Liver (tissue), 9 donors: ENCODE results near the gene HDLBP. TPM values are rescaled to one million over a fixed set of nuclear protein-coding genes. Genes with fewer than 3 reads are reported as not detected.
A peak's percentile ranks its signal among the peaks of the same experiment; 100 is the strongest.

ENCODE experiments used
- DNase-seq: peaks from one replicate; pipeline ENCODE4 v3.0.0-alpha.2; 2017; ENCODE audit warnings: low spot score
- H3K27ac ChIP-seq, 2 donors: one replicate each; pipeline ENCODE4 v1.7.0; 2013; ENCODE audit warnings: inconsistent platforms in 2 of 2, low read length in 2 of 2, control low read depth in 1 of 2, low read depth in 1 of 2, mild to moderate bottlenecking in 1 of 2
- H3K27me3 ChIP-seq, 4 donors: one replicate each; pipeline versions ENCODE4 v1.6.1 to v1.7.0; 2013; ENCODE audit warnings: low read length in 3 of 4, inconsistent platforms in 1 of 4, mild to moderate bottlenecking in 1 of 4, moderate library complexity in 1 of 4; ENCODE audit not compliant: control insufficient read depth in 4 of 4, insufficient read depth in 4 of 4
- H3K36me3 ChIP-seq, 4 donors: one replicate each; pipeline versions ENCODE4 v1.6.1 to v1.7.0; 2013; ENCODE audit warnings: low read length in 3 of 4, mild to moderate bottlenecking in 3 of 4, low read depth in 1 of 4, moderate library complexity in 1 of 4; ENCODE audit not compliant: control insufficient read depth in 4 of 4, insufficient read depth in 3 of 4
- H3K4me1 ChIP-seq, 4 donors: one replicate each; pipeline versions ENCODE4 v1.6.1 to v1.7.0; 2013; ENCODE audit warnings: low read length in 3 of 4, mild to moderate bottlenecking in 3 of 4, moderate library complexity in 1 of 4; ENCODE audit not compliant: control insufficient read depth in 4 of 4, insufficient read depth in 4 of 4
- H3K4me3 ChIP-seq, 3 donors: one replicate each; pipeline versions ENCODE4 v1.6.1 to v1.7.0; 2013; ENCODE audit warnings: low read length in 3 of 3, control low read depth in 1 of 3, low read depth in 1 of 3, mild to moderate bottlenecking in 1 of 3
- H3K9ac ChIP-seq, 2 donors: one replicate each; pipeline ENCODE4 v1.7.0; 2013; ENCODE audit warnings: low read length in 2 of 2, mild to moderate bottlenecking in 2 of 2, moderate library complexity in 2 of 2, control low read depth in 1 of 2, low read depth in 1 of 2
- H3K9me3 ChIP-seq, 4 donors: one replicate each; pipeline versions ENCODE4 v1.6.1 to v1.7.0; 2013; ENCODE audit warnings: low read length in 3 of 4; ENCODE audit not compliant: control insufficient read depth in 4 of 4
- EGR1 ChIP-seq, 2 donors: IDR thresholded peaks; 2 replicates each; pipeline ENCODE4 v1.6.1; 2016 to 2018; ENCODE audit warnings: antibody characterized with exemption in 2 of 2, low read depth in 2 of 2
- FOXA1 ChIP-seq: IDR thresholded peaks from 2 replicates; pipeline ENCODE4 v1.6.1; 2016; ENCODE audit warnings: antibody characterized with exemption
- GABPA ChIP-seq, 2 donors: IDR thresholded peaks in 1 of 2; conservative IDR thresholded peaks in 1 of 2; 2 replicates each; pipeline ENCODE4 v1.6.1; 2016; ENCODE audit warnings: antibody characterized with exemption in 2 of 2, mild to moderate bottlenecking in 1 of 2, moderate library complexity in 1 of 2
- HNF4A ChIP-seq, 2 donors: conservative IDR thresholded peaks; 2 replicates each; pipeline ENCODE4 v1.6.1; 2016; ENCODE audit warnings: antibody characterized with exemption in 2 of 2, mild to moderate bottlenecking in 2 of 2
- HNF4G ChIP-seq: IDR thresholded peaks from 2 replicates; pipeline ENCODE4 v1.6.1; 2016; ENCODE audit warnings: antibody characterized with exemption
- JUND ChIP-seq, 2 donors: IDR thresholded peaks; 2 replicates each; pipeline ENCODE4 v1.6.1; 2016; ENCODE audit warnings: antibody characterized with exemption in 2 of 2
- NR2F2 ChIP-seq: IDR thresholded peaks from 2 replicates; pipeline ENCODE4 v1.6.1; 2016; ENCODE audit warnings: antibody characterized with exemption
- RXRA ChIP-seq, 2 donors: IDR thresholded peaks; 2 replicates each; pipeline ENCODE4 v1.6.1; 2017 to 2018; ENCODE audit warnings: antibody characterized with exemption in 2 of 2, mild to moderate bottlenecking in 1 of 2
- TAF1 ChIP-seq: conservative IDR thresholded peaks from 2 replicates; pipeline ENCODE4 v1.6.1; 2016; ENCODE audit warnings: antibody characterized with exemption, mild to moderate bottlenecking
- YY1 ChIP-seq: IDR thresholded peaks from 2 replicates; pipeline ENCODE4 v1.6.1; 2016; ENCODE audit warnings: antibody characterized with exemption, mild to moderate bottlenecking
- WGBS: extraction: QIAGEN DNeasy Blood & Tissue Kit; methylation state at CpG from one replicate; pipeline ENCODE4 v1.1.7; 2013; 5-methylcytosine and 5-hydroxymethylcytosine counted together
- polyA plus RNA-seq, 2 donors: library from polyadenylated mRNA; stranded (reverse) in 1 of 2; unstranded in 1 of 2; fragments of 200-250 nt in 1 of 2; fragments of >200 nt in 1 of 2; fragmentation: Nextera tagmentation in 1 of 2; extraction: Ambion mirVana in 1 of 2; gene quantifications; one replicate each; pipeline versions ENCODE4 v1.2.1 to v1.2.3, GENCODE V29; 2013 to 2015
- total RNA-seq, 2 donors: library from RNA; depleted of rRNA; stranded (reverse); fragments of >200 nt; gene quantifications; one replicate each; pipeline ENCODE4 v1.2.3, GENCODE V29; 2014
- TF ChIP-seq, protein P1 (sequence below): fragments of 150-350 bp; IDR thresholded peaks from 2 replicates; pipeline ENCODE4 v1.5.1; 2017; ENCODE audit warnings: improper control_type of control experiment, low read depth, low read length; ENCODE audit not compliant: missing input control
- TF ChIP-seq, protein P2 (sequence below): IDR thresholded peaks from 2 replicates; pipeline ENCODE4 v1.6.1; 2016; ENCODE audit warnings: antibody characterized with exemption
- TF ChIP-seq, protein P3 (sequence below): IDR thresholded peaks from 2 replicates; pipeline ENCODE4 v1.6.1; 2016; ENCODE audit warnings: antibody characterized with exemption
- donor health status: healthy.
- donor health status: healthy.
- donor health status: healthy.
- donor health status: healthy.
- donor health status: healthy.

The HDLBP gene
- total and polyA plus RNA-seq, 4 donors: 219 to 580 (median 258) TPM

DNA sequence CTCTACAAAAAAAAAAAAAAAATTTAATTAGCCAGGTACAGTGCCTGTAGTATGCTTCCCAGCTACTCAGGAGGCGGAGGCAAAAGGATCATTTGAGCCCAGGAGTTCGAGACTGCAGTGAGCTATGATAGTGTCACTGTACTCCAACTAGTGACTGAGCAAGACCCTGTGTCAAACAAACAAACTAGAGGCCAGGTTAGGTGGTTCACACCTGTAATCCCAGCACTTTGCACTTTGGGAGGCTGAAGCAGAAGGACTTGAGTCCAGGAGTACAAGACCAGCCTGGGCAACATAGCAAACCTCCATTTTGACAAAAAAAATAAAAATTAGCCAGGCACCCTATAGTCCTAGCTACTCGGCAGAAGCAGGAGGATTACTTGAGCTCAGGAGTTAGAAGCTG lies 13.4 kb downstream of the HDLBP start:
- no peak for DNase-seq
- H3K27me3 ChIP-seq: no peaks in the 10 kb centered on the region
- peaks cover 0 to 2% (median 0%) of the 10 kb centered on the region in 4 donors for H3K36me3 ChIP-seq
- no peak for TF ChIP-seq RXRA (IDR thresholded peaks at IDR 0.05)
- TF ChIP-seq HNF4A (conservative IDR thresholded peaks at IDR 0.05): peak; percentile 45 to 79
- peak; percentile 12 for TF ChIP-seq HNF4G
- no peak for TF ChIP-seq GABPA (IDR thresholded peaks at IDR 0.05 in 1 of 2, conservative IDR thresholded peaks at IDR 0.05 in 1 of 2)
- H3K9ac ChIP-seq: no peak overlapping the region
- peaks cover 0 to 33% (median 21%) of the 10 kb centered on the region in 4 donors for H3K4me1 ChIP-seq
- H3K4me3 ChIP-seq: no peak overlapping the region
- no peaks in the 10 kb centered on the region for H3K9me3 ChIP-seq
- 76% methylated on average over 3 of the region's 3 CpGs for WGBS
- no peak overlapping the region for H3K27ac ChIP-seq

DNA sequence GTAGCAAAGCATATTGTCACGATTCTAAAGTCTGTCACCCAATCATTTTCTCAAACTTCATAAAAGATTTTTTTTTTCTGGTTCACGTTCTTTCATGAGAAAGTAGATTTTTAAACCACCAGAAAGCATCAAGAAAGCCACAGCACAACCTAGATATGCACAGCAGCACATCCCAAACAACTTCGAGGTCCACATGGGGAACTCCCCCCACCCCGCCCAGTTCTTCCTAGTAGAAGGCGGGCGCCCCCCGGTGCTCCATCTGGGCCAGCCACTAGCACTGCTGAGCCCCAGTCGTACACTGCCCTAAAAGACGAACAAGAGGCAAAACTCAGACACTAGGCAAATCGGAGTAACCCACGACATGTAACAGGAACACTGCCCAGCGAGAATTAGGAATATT lies 15.5 kb downstream of the HDLBP start:
- no peak for DNase-seq
- peaks cover 0 to 7% (median 0%) of the 10 kb centered on the region in 4 donors for H3K36me3 ChIP-seq
- TF ChIP-seq JUND (IDR thresholded peaks at IDR 0.05) (no peak), TAF1 (no peak), FOXA1 (no peak), HNF4A (conservative IDR thresholded peaks at IDR 0.05) (no peak), NR2F2 (no peak)
- TF ChIP-seq, protein P1, sequence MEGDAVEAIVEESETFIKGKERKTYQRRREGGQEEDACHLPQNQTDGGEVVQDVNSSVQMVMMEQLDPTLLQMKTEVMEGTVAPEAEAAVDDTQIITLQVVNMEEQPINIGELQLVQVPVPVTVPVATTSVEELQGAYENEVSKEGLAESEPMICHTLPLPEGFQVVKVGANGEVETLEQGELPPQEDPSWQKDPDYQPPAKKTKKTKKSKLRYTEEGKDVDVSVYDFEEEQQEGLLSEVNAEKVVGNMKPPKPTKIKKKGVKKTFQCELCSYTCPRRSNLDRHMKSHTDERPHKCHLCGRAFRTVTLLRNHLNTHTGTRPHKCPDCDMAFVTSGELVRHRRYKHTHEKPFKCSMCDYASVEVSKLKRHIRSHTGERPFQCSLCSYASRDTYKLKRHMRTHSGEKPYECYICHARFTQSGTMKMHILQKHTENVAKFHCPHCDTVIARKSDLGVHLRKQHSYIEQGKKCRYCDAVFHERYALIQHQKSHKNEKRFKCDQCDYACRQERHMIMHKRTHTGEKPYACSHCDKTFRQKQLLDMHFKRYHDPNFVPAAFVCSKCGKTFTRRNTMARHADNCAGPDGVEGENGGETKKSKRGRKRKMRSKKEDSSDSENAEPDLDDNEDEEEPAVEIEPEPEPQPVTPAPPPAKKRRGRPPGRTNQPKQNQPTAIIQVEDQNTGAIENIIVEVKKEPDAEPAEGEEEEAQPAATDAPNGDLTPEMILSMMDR: no peak
- TF ChIP-seq, protein P2, sequence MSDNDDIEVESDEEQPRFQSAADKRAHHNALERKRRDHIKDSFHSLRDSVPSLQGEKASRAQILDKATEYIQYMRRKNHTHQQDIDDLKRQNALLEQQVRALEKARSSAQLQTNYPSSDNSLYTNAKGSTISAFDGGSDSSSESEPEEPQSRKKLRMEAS: no peak
- no peak overlapping the region for H3K9ac ChIP-seq
- H3K4me1 ChIP-seq: peaks cover 0 to 33% (median 21%) of the 10 kb centered on the region in 4 donors
- WGBS: 90% methylated on average over 12 of the region's 12 CpGs
- no peak overlapping the region for H3K4me3 ChIP-seq
- H3K27ac ChIP-seq: no peak overlapping the region
- no peaks in the 10 kb centered on the region for H3K27me3 ChIP-seq
- no peaks in the 10 kb centered on the region for H3K9me3 ChIP-seq

DNA sequence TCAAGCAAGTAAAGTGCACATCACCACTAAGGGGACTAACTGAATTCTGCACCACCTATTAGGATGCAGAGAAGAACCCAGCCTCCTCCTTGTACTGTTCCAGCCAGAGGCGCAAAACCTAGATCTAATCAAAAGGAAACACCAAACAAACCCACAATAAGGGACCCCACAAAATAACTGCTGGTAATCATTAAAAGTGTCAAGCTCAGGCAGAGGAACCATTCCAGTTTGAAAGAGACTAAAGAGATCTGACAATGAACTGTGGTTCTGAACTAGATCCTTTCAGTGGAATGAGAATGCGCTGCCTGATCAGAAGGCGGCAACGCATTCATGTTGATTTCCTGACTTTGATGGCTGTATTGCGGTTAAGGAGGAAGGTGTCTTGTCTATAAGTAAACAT lies 16.8 kb downstream of the HDLBP start:
- Histone ChIP-seq H3K4me3 (no peak overlapping the region), H3K27ac (no peak overlapping the region), H3K9ac (no peak overlapping the region), H3K9me3 (no peaks in the 10 kb centered on the region), H3K36me3 (peaks cover 0 to 7% (median 0%) of the 10 kb centered on the region in 4 donors), H3K4me1 (peaks cover 0 to 27% (median 18%) of the 10 kb centered on the region in 4 donors), H3K27me3 (no peaks in the 10 kb centered on the region)
- 89% methylated on average over 5 of the region's 5 CpGs for WGBS
- TF ChIP-seq HNF4A (conservative IDR thresholded peaks at IDR 0.05) (no peak), YY1 (no peak), RXRA (IDR thresholded peaks at IDR 0.05) (no peak), FOXA1 (no peak), EGR1 (IDR thresholded peaks at IDR 0.05; ENCODE audit: low read depth in 2 of 2) (no peak)
- TF ChIP-seq, protein P1: no peak
- TF ChIP-seq, protein P3, sequence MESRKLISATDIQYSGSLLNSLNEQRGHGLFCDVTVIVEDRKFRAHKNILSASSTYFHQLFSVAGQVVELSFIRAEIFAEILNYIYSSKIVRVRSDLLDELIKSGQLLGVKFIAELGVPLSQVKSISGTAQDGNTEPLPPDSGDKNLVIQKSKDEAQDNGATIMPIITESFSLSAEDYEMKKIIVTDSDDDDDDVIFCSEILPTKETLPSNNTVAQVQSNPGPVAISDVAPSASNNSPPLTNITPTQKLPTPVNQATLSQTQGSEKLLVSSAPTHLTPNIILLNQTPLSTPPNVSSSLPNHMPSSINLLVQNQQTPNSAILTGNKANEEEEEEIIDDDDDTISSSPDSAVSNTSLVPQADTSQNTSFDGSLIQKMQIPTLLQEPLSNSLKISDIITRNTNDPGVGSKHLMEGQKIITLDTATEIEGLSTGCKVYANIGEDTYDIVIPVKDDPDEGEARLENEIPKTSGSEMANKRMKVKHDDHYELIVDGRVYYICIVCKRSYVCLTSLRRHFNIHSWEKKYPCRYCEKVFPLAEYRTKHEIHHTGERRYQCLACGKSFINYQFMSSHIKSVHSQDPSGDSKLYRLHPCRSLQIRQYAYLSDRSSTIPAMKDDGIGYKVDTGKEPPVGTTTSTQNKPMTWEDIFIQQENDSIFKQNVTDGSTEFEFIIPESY: no peak
- DNase-seq: no peak
